Neural cell (in vitro differentiated cells): ENCODE data around the gene RNASE13. TPM values are rescaled to one million over a fixed set of nuclear protein-coding genes. Genes with fewer than 3 reads are reported as not detected.

Experiments used
- H2AFZ ChIP-seq: fragments of 200-600, 300-800 bp; sonication (generic), shearing (Covaris generic); 2 replicates; pipeline ENCODE4 v1.6.0; 2014; ENCODE audit warnings: low read depth, mild to moderate bottlenecking, antibody characterized with exemption, low read length, moderate library complexity
- H3F3A ChIP-seq: fragments of 200-600 bp; shearing (Covaris generic); 2 replicates; pipeline ENCODE4 v1.6.1; 2016; ENCODE audit warnings: mild to moderate bottlenecking, moderate library complexity, mixed read lengths, antibody characterized with exemption, low read length; ENCODE audit not compliant: insufficient read depth, poor library complexity, severe bottlenecking
- H3K27ac ChIP-seq: fragments of 200-600, 300-800 bp; sonication (generic), shearing (Covaris generic); 2 replicates; pipeline ENCODE4 v1.5.1; 2014; ENCODE audit warnings: mild to moderate bottlenecking, low read length, moderate library complexity
- H3K27me3 ChIP-seq: fragments of 300-800, 200-600 bp; sonication (generic), shearing (Covaris generic); 2 replicates; pipeline ENCODE4 v1.6.0; 2014; ENCODE audit warnings: mild to moderate bottlenecking, low read depth, low read length, moderate library complexity; ENCODE audit not compliant: insufficient read depth
- H3K36me3 ChIP-seq: fragments of 300-800, 200-600 bp; sonication (generic), shearing (Covaris generic); 2 replicates; pipeline ENCODE4 v1.5.1; 2014; ENCODE audit warnings: mild to moderate bottlenecking, antibody characterized with exemption, low read length, moderate library complexity; ENCODE audit not compliant: insufficient read depth
- H3K4me2 ChIP-seq: fragments of 300-800, 200-600 bp; sonication (generic), shearing (Covaris generic); 2 replicates; pipeline ENCODE4 v1.6.0; 2014; ENCODE audit warnings: mild to moderate bottlenecking, low read length
- H3K4me3 ChIP-seq: fragments of 300-800, 200-600 bp; sonication (generic), shearing (Covaris generic); 2 replicates; pipeline ENCODE4 v1.5.1; 2014; ENCODE audit warnings: mild to moderate bottlenecking, low read length, moderate library complexity
- H3K79me2 ChIP-seq: fragments of 200-600 bp; shearing (Covaris generic); replicated peaks from 2 replicates; pipeline ENCODE4 v1.6.0; 2014; ENCODE audit warnings: mild to moderate bottlenecking, low read length, moderate library complexity; ENCODE audit not compliant: insufficient read depth
- H3K9ac ChIP-seq: fragments of 300-800, 200-600 bp; sonication (generic), shearing (Covaris generic); 2 replicates; pipeline ENCODE4 v1.6.1; 2016; ENCODE audit warnings: mild to moderate bottlenecking, low read length, mixed read lengths
- H3K9me2 ChIP-seq: fragments of 200-600 bp; shearing (Covaris generic); 2 replicates; pipeline ENCODE4 v1.6.1; 2016; ENCODE audit warnings: mild to moderate bottlenecking, low read length, mixed read lengths; ENCODE audit not compliant: insufficient read depth
- H3K9me3 ChIP-seq: fragments of 200-600, 300-800 bp; sonication (generic), shearing (Covaris generic); 2 replicates; pipeline ENCODE4 v1.6.1; 2016; ENCODE audit warnings: mild to moderate bottlenecking, mixed run types, low read length, moderate library complexity, mixed read lengths
- H4K20me1 ChIP-seq: fragments of 200-600 bp; shearing (Covaris generic); 2 replicates; pipeline ENCODE4 v1.6.1; 2016; ENCODE audit warnings: mild to moderate bottlenecking, mixed run types; ENCODE audit not compliant: insufficient read depth
- EP300 ChIP-seq: fragments of 450-650 bp; conservative IDR thresholded peaks from 2 replicates; pipeline ENCODE4 v1.6.1; 2014; ENCODE audit warnings: antibody characterized with exemption, mild to moderate bottlenecking, moderate library complexity; ENCODE audit not compliant: poor library complexity, severe bottlenecking
- EZH2 ChIP-seq: fragments of 200-600, 300-800 bp; shearing (Covaris generic), sonication (generic); IDR thresholded peaks from 2 replicates; pipeline ENCODE4 v1.6.1; 2014; ENCODE audit warnings: antibody characterized with exemption, low read length, borderline replicate concordance, mild to moderate bottlenecking; ENCODE audit not compliant: insufficient read depth, poor library complexity, severe bottlenecking
- MXI1 ChIP-seq: fragments of 450-650 bp; conservative IDR thresholded peaks from 2 replicates; pipeline ENCODE4 v1.6.1; 2014; ENCODE audit warnings: antibody characterized with exemption, mild to moderate bottlenecking; ENCODE audit not compliant: poor library complexity, severe bottlenecking
- POLR2AphosphoS5 ChIP-seq: IDR thresholded peaks from 2 replicates; pipeline ENCODE4 v1.6.1; 2012
- RAD21 ChIP-seq: fragments of 450-650 bp; conservative IDR thresholded peaks from 2 replicates; pipeline ENCODE4 v1.6.1; 2014; ENCODE audit warnings: antibody characterized with exemption, mild to moderate bottlenecking, moderate library complexity
- SMC3 ChIP-seq: fragments of 450-650 bp; conservative IDR thresholded peaks from 2 replicates; pipeline ENCODE4 v1.6.1; 2014; ENCODE audit warnings: antibody characterized with exemption, mild to moderate bottlenecking, moderate library complexity; ENCODE audit not compliant: poor library complexity
- TAF1 ChIP-seq: IDR thresholded peaks from 2 replicates; pipeline ENCODE4 v1.6.1; 2012; ENCODE audit warnings: low read depth
- polyA plus RNA-seq: library from polyadenylated mRNA; depleted of rRNA; stranded (reverse); fragments of >200 nt; gene quantifications from 2 replicates; pipeline ENCODE4 v1.2.3, GENCODE V29; 2014
- TF ChIP-seq, protein P1 (sequence below): fragments of 450-650 bp; IDR thresholded peaks from 2 replicates; pipeline ENCODE4 v1.5.1; 2014; ENCODE audit warnings: antibody characterized with exemption, mild to moderate bottlenecking, moderate library complexity; ENCODE audit not compliant: poor library complexity, severe bottlenecking
- TF ChIP-seq, protein P2 (sequence below): IDR thresholded peaks from 2 replicates; pipeline ENCODE4 v1.6.1; 2012; ENCODE audit warnings: borderline replicate concordance

The RNASE13 gene
- polyA plus RNA-seq, 1 donor from 2014 or later = not detected

DNA sequence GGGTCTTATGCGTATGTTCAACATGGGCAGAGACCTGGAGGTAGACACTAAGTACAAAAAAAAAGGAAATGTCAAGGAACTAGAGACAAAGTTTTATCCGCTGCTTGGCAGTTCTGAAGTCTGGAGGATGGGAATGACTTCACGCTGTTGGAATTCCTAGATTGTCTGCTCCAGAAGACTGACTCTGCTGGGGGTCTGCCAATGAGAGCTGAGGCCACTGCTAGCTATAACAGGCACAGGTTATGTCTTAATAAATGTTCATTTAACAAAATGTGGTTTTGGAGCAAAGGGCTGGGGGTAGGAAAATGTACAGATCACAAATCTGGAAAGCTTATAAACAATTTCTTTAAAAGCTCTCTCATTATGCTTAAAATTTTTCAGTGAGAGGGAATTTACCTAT is 28.9 kb upstream of the RNASE13 start:
- Histone ChIP-seq H4K20me1 (no peaks in the 10 kb centered on the region), H3K4me3 (no peak overlapping the region), H3K9me2 (no peaks in the 10 kb centered on the region), H3K9ac (no peak overlapping the region), H3K36me3 (no peaks in the 10 kb centered on the region), H3K27me3 (no peaks in the 10 kb centered on the region), H2AFZ (no peak overlapping the region), H3K79me2 (no peaks in the 10 kb centered on the region), H3K27ac (no peak overlapping the region), H3F3A (peaks cover under 1% of the 10 kb centered on the region), H3K4me2 (no peak overlapping the region), H3K9me3 (no peaks in the 10 kb centered on the region)
- TF ChIP-seq TAF1 = no peak
- TF ChIP-seq RAD21 = no peak
- no peak for TF ChIP-seq EZH2
- TF ChIP-seq SMC3 = no peak
- no peak for TF ChIP-seq POLR2AphosphoS5
- TF ChIP-seq EP300 = no peak
- TF ChIP-seq, protein P1, sequence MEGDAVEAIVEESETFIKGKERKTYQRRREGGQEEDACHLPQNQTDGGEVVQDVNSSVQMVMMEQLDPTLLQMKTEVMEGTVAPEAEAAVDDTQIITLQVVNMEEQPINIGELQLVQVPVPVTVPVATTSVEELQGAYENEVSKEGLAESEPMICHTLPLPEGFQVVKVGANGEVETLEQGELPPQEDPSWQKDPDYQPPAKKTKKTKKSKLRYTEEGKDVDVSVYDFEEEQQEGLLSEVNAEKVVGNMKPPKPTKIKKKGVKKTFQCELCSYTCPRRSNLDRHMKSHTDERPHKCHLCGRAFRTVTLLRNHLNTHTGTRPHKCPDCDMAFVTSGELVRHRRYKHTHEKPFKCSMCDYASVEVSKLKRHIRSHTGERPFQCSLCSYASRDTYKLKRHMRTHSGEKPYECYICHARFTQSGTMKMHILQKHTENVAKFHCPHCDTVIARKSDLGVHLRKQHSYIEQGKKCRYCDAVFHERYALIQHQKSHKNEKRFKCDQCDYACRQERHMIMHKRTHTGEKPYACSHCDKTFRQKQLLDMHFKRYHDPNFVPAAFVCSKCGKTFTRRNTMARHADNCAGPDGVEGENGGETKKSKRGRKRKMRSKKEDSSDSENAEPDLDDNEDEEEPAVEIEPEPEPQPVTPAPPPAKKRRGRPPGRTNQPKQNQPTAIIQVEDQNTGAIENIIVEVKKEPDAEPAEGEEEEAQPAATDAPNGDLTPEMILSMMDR = no peak

DNA sequence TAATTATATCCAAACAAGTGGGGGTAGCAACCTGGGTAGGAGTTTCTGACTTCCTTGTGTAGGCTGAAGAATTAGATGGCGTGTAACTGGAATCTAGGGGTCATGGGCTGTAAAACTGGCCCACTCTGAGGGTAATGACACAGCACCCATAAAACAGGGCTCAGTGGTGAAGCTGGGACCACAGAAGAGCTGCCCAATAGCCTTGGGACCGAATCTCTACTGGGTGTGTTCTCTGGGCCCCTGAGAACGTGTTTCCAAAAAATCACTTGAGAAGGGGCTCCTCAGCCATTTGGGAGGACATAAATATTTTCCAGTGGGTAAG is 26.7 kb upstream of the RNASE13 start:
- Histone ChIP-seq H2AFZ (no peak overlapping the region), H3K9me2 (no peaks in the 10 kb centered on the region), H4K20me1 (no peaks in the 10 kb centered on the region), H3K79me2 (no peaks in the 10 kb centered on the region), H3F3A (no peaks in the 10 kb centered on the region), H3K27ac (no peak overlapping the region), H3K4me2 (no peak overlapping the region), H3K9ac (no peak overlapping the region), H3K4me3 (no peak overlapping the region), H3K27me3 (no peaks in the 10 kb centered on the region), H3K9me3 (no peaks in the 10 kb centered on the region), H3K36me3 (no peaks in the 10 kb centered on the region)
- TF ChIP-seq EP300 (no peak), TAF1 (no peak), RAD21 (no peak), SMC3 (no peak), MXI1 (no peak), POLR2AphosphoS5 (no peak)
- TF ChIP-seq, protein P1 = no peak

DNA sequence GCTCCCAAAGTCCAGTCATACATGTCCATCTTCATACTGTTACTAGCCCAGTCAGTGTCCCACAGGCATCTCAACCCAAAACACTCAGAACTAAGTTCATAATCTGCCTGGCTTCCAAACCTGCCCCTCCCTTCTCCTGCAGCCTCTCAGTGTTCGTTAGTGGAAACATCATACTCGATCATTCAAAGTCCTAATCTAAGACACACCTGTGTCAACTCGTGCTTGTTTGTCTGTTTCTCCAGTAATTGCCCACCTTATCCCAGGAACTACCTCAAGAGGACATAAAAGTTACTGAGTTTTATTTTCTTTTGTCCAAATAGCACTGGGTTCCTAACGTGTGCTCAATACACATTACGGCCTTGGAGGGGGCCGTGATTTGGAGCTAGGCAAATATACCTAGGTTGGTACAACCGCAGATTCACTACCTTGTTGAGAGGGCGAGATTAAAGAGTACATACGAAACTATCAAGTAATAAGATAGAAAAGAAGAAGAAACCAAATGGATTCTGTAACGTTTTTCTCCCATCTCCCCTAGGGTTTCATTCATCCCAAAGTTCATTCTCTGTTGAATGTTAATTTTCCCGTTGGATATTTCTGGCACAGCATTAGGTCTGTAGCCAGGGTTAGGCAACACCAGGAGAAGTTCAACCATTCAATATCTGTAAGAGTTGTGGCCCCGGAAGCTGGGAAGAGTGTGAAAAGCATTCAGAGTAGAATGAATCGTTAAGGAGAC is 26.2 kb upstream of the RNASE13 start:
- no peak overlapping the region for H3K27ac ChIP-seq
- no peaks in the 10 kb centered on the region for H4K20me1 ChIP-seq
- no peak overlapping the region for H3K4me3 ChIP-seq
- H3K9me2 ChIP-seq = no peaks in the 10 kb centered on the region
- no peaks in the 10 kb centered on the region for H3K79me2 ChIP-seq
- H3K36me3 ChIP-seq = no peaks in the 10 kb centered on the region
- H3K27me3 ChIP-seq = no peaks in the 10 kb centered on the region
- no peaks in the 10 kb centered on the region for H3F3A ChIP-seq
- TF ChIP-seq EP300 (no peak), TAF1 (no peak), EZH2 (no peak), POLR2AphosphoS5 (no peak), RAD21 (no peak), SMC3 (no peak), MXI1 (no peak)
- TF ChIP-seq, protein P1 = no peak
- TF ChIP-seq, protein P2, sequence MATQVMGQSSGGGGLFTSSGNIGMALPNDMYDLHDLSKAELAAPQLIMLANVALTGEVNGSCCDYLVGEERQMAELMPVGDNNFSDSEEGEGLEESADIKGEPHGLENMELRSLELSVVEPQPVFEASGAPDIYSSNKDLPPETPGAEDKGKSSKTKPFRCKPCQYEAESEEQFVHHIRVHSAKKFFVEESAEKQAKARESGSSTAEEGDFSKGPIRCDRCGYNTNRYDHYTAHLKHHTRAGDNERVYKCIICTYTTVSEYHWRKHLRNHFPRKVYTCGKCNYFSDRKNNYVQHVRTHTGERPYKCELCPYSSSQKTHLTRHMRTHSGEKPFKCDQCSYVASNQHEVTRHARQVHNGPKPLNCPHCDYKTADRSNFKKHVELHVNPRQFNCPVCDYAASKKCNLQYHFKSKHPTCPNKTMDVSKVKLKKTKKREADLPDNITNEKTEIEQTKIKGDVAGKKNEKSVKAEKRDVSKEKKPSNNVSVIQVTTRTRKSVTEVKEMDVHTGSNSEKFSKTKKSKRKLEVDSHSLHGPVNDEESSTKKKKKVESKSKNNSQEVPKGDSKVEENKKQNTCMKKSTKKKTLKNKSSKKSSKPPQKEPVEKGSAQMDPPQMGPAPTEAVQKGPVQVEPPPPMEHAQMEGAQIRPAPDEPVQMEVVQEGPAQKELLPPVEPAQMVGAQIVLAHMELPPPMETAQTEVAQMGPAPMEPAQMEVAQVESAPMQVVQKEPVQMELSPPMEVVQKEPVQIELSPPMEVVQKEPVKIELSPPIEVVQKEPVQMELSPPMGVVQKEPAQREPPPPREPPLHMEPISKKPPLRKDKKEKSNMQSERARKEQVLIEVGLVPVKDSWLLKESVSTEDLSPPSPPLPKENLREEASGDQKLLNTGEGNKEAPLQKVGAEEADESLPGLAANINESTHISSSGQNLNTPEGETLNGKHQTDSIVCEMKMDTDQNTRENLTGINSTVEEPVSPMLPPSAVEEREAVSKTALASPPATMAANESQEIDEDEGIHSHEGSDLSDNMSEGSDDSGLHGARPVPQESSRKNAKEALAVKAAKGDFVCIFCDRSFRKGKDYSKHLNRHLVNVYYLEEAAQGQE = no peak
- no peak overlapping the region for H3K4me2 ChIP-seq
- H2AFZ ChIP-seq = no peak overlapping the region
- H3K9me3 ChIP-seq = no peaks in the 10 kb centered on the region
- H3K9ac ChIP-seq = no peak overlapping the region
